ENCODE measurements around the gene UEVLD. TPM values are rescaled to one million over a fixed set of nuclear protein-coding genes. Genes with fewer than 3 reads are reported as not detected.

The UEVLD gene
- total RNA-seq, 2 experiments from 2014 or later: 13.9 to 22.8 TPM

GRCh38 chr11:18566406-18566805 is 22.1 kb downstream of the UEVLD start:
- H3K4me1 Mint-ChIP-seq (ENCODE audit: low read depth): no peaks in the 10 kb centered on the region
- intact Hi-C loops (cut with micrococcal nuclease): no loop called here
- ATAC-seq: no peak
- CTCF ChIA-PET: no interaction called here
- POLR2A ChIA-PET: no interaction called here
- H3K9me3 Mint-ChIP-seq: no peaks in the 10 kb centered on the region
- no peak overlapping the region for H3K27ac Mint-ChIP-seq
- no peaks in the 10 kb centered on the region for H3K27me3 Mint-ChIP-seq
- no peak for DNase-seq
- no peak overlapping the region for H3K4me3 Mint-ChIP-seq
- no peak for TF ChIP-seq CTCF (IDR thresholded peaks at IDR 0.05)
- H3K36me3 Mint-ChIP-seq (ENCODE audit: low read depth): peaks cover 9% of the 10 kb centered on the region

- POLR2A ChIA-PET: no interaction called here
- intact Hi-C loops (cut with micrococcal nuclease): no loop called here
- peaks cover 6% of the 10 kb centered on the region for H3K36me3 Mint-ChIP-seq (ENCODE audit: low read depth)
Measured at GRCh38 chr11:18564149-18564548, 24.4 kb downstream of the UEVLD start.

GRCh38 chr11:18563090-18563730 is 25.3 kb downstream of the UEVLD start:
- Mint-ChIP-seq H3K27ac (no peak overlapping the region), H3K4me3 (no peak overlapping the region), H3K36me3 (ENCODE audit: low read depth) (peaks cover 6% of the 10 kb centered on the region), H3K9me3 (no peaks in the 10 kb centered on the region), H3K27me3 (no peaks in the 10 kb centered on the region), H3K4me1 (ENCODE audit: low read depth) (no peaks in the 10 kb centered on the region)
- TF ChIP-seq CTCF (IDR thresholded peaks at IDR 0.05): no peak
- POLR2A ChIA-PET: no interaction called here
- ATAC-seq (no peak), DNase-seq (no peak)
- CTCF ChIA-PET: interaction anchor here (2.6 kb wide), 1 partner anchor 23 kb away, joined by 8 read pairs; no protein-coding TSS in a partner anchor
- intact Hi-C loops (cut with micrococcal nuclease): no loop called here

More at GRCh38 chr11:18564149-18564548, 24.4 kb downstream of the UEVLD start:
- no peaks in the 10 kb centered on the region for H3K9me3 Mint-ChIP-seq
- CTCF ChIA-PET: interaction anchor here (0.6 to 2.6 kb wide), 2 partner anchors 24 to 557 kb away, joined by 4 to 8 read pairs; no protein-coding TSS in a partner anchor
- H3K4me1 Mint-ChIP-seq (ENCODE audit: low read depth): no peaks in the 10 kb centered on the region
- TF ChIP-seq CTCF (IDR thresholded peaks at IDR 0.05): no peak
- H3K4me3 Mint-ChIP-seq: no peak overlapping the region
- ATAC-seq (no peak), DNase-seq (no peak)
- H3K27me3 Mint-ChIP-seq: no peaks in the 10 kb centered on the region
- H3K27ac Mint-ChIP-seq: no peak overlapping the region

GRCh38 chr11:18548001-18548400 is 40.5 kb downstream of the UEVLD start:
- no peak overlapping the region for H3K4me3 Mint-ChIP-seq
- H3K9me3 Mint-ChIP-seq: no peaks in the 10 kb centered on the region
- no peak for TF ChIP-seq CTCF (IDR thresholded peaks at IDR 0.05)
- DNase-seq (no peak), ATAC-seq (no peak)
- intact Hi-C loops (cut with micrococcal nuclease): no loop called here
- H3K27ac Mint-ChIP-seq: no peak overlapping the region
- ChIA-PET POLR2A (interaction anchor here (1.0 kb wide), 1 partner anchor 15 kb away, joined by 4 read pairs; no protein-coding TSS in a partner anchor), CTCF (interaction anchor here (1.3 to 1.6 kb wide), 2 partner anchors 102 to 217 kb away, joined by 3 to 5 read pairs; no protein-coding TSS in a partner anchor)
- no peaks in the 10 kb centered on the region for H3K4me1 Mint-ChIP-seq (ENCODE audit: low read depth)
- H3K27me3 Mint-ChIP-seq: no peaks in the 10 kb centered on the region
- H3K36me3 Mint-ChIP-seq (ENCODE audit: low read depth): peaks cover 4% of the 10 kb centered on the region

GRCh38 chr11:18540207-18541009 is 48.1 kb downstream of the UEVLD start:
- Mint-ChIP-seq H3K27ac (no peak overlapping the region), H3K27me3 (no peaks in the 10 kb centered on the region), H3K4me3 (no peak overlapping the region), H3K9me3 (no peaks in the 10 kb centered on the region), H3K4me1 (ENCODE audit: low read depth) (no peaks in the 10 kb centered on the region), H3K36me3 (ENCODE audit: low read depth) (no peaks in the 10 kb centered on the region)
- ChIA-PET POLR2A (no interaction called here), CTCF (interaction anchor here (0.6 to 3.6 kb wide), 38 partner anchors 9 to 425 kb away, joined by 3 to 41 read pairs (median 4); partner anchors contain the start of genes SPTY2D1, TSG101 and UEVLD)
- peak; percentile 70 for TF ChIP-seq CTCF (IDR thresholded peaks at IDR 0.05)
- DNase-seq (no peak), ATAC-seq (peak; percentile 78)
- intact Hi-C loops (cut with micrococcal nuclease): loop anchor here (1.0 to 5.0 kb wide), 2 partner anchors 111 to 192 kb away; no protein-coding TSS in a partner anchor

All from activated CD8-positive, alpha-beta T cell treated with anti-CD3 and anti-CD28 coated beads for 36 hours (primary cell).